Cardiac fibroblast (primary cell): ENCODE results near the gene PTPRD.

Experiments used
- DNase-seq, 2 donors: peaks; one replicate each; pipeline versions ENCODE4 v3.0.0 to v3.0.0-alpha.2; 2010; ENCODE audit warnings: low read depth in 2 of 2
- H3K4me3 ChIP-seq, 2 donors: replicated peaks in 1 of 2; 1 replicate in 1 of 2; 2 replicates in 1 of 2; pipeline ENCODE4 v1.5.1; 2011; ENCODE audit warnings: low read depth in 2 of 2, low read length in 2 of 2, mild to moderate bottlenecking in 2 of 2, moderate library complexity in 1 of 2
- TF ChIP-seq, protein P1 (sequence below): IDR thresholded peaks from one replicate; pipeline ENCODE4 v1.5.1; 2011; ENCODE audit warnings: low read depth, mild to moderate bottlenecking, low read length, inconsistent platforms

Gene PTPRD

GRCh38 chr9:8822667-8823025, 1790.2 kb downstream of the PTPRD start:
- no peak overlapping the region for H3K4me3 ChIP-seq
- DNase-seq = no peak
- TF ChIP-seq, protein P1, sequence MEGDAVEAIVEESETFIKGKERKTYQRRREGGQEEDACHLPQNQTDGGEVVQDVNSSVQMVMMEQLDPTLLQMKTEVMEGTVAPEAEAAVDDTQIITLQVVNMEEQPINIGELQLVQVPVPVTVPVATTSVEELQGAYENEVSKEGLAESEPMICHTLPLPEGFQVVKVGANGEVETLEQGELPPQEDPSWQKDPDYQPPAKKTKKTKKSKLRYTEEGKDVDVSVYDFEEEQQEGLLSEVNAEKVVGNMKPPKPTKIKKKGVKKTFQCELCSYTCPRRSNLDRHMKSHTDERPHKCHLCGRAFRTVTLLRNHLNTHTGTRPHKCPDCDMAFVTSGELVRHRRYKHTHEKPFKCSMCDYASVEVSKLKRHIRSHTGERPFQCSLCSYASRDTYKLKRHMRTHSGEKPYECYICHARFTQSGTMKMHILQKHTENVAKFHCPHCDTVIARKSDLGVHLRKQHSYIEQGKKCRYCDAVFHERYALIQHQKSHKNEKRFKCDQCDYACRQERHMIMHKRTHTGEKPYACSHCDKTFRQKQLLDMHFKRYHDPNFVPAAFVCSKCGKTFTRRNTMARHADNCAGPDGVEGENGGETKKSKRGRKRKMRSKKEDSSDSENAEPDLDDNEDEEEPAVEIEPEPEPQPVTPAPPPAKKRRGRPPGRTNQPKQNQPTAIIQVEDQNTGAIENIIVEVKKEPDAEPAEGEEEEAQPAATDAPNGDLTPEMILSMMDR = no peak

DNA sequence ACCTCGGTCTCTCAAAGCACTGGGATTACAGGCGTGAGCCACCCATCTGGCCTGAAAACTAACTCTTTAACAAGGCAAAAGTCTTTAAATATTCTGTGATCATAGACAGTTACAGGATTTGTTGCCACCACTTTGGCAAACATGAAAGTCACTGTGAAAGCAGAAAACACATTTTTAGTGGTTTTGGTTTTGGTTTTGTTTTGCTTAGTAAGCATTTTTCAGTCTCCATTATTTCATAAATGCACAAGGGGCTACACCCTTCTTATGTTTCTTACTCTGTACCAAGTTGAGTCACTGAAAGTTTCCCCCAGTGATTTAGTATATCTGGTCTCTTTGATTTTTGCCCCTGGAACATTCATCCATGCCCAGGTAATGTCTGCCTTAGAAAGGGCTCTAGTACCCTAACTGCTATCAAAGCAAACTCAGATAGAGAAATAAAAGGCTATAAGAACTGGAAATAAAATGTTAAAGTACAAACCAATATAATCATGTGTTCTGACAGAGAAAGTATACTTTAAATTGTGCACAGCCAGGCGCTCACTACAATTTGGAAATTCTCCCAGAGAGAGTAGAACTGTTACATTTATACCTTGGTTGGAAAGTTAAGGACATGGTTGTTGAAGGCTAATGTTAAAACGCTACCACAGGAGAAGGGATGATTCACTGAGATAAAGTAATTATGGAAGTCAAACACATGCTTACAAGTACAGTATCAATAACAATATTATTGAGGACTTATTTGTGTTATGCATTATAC, 1790.7 kb downstream of the PTPRD start:
- DNase-seq = no peak
- TF ChIP-seq, protein P1 = no peak
- H3K4me3 ChIP-seq = no peak overlapping the region

- DNase-seq = no peak
- H3K4me3 ChIP-seq = no peak overlapping the region
- TF ChIP-seq, protein P1 = no peak
Measured at GRCh38 chr9:8817335-8817734, 1795.5 kb downstream of the PTPRD start.

DNA sequence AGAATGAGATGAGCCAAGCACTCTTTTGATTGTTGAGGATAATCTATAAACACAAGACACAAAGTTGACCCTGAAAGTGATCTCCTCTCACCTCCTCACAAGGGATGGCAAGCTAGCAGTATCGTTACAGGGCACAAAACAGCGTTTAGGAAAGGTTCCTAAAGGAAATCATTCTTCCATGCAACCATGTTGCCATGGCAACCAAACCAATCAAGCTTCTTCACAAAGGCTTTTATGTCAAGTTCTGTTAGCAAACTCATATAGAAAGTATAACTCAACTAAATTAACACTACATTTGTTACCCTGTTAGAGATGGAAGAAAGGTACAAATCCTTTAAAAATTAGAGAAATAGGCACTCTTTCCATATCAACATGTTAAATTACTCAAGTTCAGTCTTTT, 1796.4 kb downstream of the PTPRD start:
- peak in 1 of 2 donors; percentile 0 for DNase-seq
- TF ChIP-seq, protein P1 = no peak
- H3K4me3 ChIP-seq = no peak overlapping the region

- TF ChIP-seq, protein P1 = no peak
Measured at GRCh38 chr9:8815931-8816330, 1796.9 kb downstream of the PTPRD start.

DNA sequence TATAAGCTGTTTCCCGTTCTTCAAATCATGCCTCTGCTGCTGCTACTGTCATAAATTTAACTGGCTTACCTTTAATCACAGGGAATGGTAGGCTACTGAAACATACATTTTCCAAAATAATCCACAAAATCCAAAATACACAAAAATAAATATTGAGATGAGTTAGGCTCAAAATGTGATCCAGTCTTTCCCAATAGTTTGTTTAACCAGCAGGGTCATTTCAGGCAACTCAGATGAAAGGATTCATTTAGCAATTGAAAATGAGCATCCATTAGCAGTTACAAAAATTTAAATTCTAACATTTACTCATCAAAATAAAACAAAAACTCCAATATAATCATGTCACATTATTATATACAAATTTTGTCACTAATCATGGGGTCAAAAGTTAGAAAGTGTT, 1797.6 kb downstream of the PTPRD start:
- H3K4me3 ChIP-seq = no peak overlapping the region
- DNase-seq = no peak
- TF ChIP-seq, protein P1 = no peak

More at GRCh38 chr9:8815931-8816330, 1796.9 kb downstream of the PTPRD start:
- no peak overlapping the region for H3K4me3 ChIP-seq
- no peak for DNase-seq

GRCh38 chr9:8812888-8813287, 1799.9 kb downstream of the PTPRD start:
- TF ChIP-seq, protein P1 = no peak
- H3K4me3 ChIP-seq = no peak overlapping the region
- DNase-seq = no peak
